Suppressor macrophage treated with lipopolysaccharide for 1 hour (primary cell): Measurements from ENCODE around the gene PLIN4.

Experiments used
- DNase-seq, 3 donors: peaks; one replicate each; pipeline ENCODE4 v3.0.0-alpha.2; 2020 to 2022

PLIN4 gene

GRCh38 chr19:4488496-4488895, 29.8 kb downstream of the PLIN4 start:
- no peak for DNase-seq

DNA sequence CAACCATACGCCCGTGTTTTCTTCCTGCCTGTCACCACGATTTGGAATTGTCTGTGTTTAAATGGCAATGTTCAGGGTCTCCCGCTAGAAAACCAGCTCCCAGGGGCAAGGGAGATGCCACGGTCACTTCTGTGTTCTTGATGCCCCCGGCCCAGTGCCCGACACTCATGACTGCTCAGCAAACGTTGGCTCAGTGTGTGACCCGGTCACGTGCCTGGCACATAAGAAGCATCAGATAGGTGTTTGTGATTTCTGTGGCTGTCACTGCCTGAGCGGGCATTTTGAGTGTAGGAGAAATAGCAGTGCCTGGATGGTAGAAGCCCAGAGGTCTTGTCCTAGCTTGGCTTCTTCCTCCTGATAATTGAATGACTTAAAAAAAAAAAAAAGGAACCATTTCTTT, 30.7 kb downstream of the PLIN4 start:
- no peak for DNase-seq

DNA sequence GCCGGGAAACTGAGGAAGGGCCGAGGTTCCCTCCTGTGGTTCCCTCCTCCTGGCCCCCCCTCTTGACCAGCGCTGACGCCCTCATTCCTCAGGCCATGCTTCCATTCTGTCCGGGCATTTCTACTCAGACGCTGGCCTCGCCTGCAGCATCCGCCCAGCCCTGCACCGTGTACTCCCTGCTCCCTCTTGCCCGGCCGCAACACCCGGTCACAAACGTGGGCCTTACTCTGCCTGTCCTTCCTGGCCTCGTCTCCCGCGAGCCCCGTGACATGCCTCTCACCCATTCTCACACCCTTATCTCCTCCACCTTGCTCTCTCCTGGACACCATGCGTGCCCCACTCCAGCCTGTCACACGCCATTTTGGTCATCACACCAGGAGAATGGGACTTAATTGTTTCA, 34.9 kb downstream of the PLIN4 start:
- no peak for DNase-seq

DNA sequence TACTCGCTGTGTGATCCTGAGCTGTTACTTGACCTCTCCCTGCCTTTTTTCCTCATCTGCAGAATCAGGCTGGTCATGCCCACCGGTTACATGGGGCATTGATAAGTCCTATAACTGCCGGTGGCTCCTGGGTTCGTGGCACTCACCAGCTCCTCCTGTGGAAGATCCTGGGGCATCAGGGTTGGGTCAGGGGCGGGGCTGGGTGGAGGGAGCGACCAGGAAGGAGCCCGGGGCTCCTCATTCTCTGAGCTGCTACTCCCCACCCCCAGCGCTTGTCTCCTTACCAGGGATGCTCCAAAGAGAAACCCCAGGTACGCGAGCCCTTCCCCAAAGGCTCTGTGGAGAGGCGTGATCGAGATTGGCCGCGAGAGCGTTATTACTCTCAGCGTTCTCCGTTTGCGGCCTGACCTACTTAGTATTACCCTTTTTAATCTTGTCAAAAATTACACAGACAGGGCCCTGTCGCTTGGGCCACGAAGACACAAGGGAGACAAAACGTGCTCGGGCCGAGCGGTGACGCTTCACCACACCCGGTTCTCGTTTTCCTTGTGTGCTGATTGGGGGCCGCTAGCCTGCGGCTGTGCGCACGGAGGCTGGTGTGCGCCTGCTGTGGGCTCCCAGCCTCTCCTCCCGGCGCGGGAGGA, 35.4 kb downstream of the PLIN4 start:
- no peak for DNase-seq

GRCh38 chr19:4477034-4477801, 41.1 kb downstream of the PLIN4 start:
- no peak for DNase-seq

GRCh38 chr19:4474514-4475022, 43.7 kb downstream of the PLIN4 start:
- peak in 2 of 3 donors; percentile 37 to 47 for DNase-seq

- no peak for DNase-seq
Observed at GRCh38 chr19:4473763-4474513, 44.3 kb downstream of the PLIN4 start.

DNA sequence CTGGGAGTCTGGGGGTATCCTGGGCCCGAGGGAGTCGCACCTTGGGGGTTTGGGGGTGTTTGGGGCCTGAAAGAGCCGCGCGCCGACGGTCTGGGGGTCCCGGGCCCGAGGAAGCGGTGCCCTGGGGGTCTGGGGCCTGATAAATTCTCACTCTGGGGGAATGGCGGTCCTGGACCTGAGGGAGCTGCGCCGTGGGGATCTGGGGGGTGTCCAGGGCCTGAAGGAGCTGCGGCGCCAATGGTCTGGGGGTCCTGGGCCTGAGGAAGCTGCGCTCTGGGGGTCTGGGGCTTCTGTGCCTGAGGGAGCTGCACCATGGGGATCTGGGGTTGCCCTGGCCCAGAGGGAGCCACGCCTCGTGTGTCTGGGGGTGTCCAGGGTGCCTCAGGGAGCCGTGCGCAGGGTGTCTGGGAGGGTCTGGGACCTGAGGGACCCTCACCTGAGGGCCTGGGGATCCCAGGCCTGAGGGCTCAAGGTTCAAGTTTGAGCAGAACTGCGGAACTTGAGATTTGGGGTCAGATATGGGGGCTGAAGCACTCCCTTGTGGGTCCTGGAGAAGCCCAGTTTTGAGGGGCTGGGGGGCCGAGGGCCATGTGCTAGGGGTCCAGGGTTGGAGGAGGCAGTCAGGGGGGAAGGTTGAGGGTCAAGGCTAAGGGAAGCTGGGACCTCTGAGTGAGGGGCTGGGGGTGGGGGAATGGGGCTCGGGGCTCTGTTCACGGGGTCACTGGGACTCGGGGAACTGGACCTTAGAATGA, 45.1 kb downstream of the PLIN4 start:
- DNase-seq, result no peak

DNA sequence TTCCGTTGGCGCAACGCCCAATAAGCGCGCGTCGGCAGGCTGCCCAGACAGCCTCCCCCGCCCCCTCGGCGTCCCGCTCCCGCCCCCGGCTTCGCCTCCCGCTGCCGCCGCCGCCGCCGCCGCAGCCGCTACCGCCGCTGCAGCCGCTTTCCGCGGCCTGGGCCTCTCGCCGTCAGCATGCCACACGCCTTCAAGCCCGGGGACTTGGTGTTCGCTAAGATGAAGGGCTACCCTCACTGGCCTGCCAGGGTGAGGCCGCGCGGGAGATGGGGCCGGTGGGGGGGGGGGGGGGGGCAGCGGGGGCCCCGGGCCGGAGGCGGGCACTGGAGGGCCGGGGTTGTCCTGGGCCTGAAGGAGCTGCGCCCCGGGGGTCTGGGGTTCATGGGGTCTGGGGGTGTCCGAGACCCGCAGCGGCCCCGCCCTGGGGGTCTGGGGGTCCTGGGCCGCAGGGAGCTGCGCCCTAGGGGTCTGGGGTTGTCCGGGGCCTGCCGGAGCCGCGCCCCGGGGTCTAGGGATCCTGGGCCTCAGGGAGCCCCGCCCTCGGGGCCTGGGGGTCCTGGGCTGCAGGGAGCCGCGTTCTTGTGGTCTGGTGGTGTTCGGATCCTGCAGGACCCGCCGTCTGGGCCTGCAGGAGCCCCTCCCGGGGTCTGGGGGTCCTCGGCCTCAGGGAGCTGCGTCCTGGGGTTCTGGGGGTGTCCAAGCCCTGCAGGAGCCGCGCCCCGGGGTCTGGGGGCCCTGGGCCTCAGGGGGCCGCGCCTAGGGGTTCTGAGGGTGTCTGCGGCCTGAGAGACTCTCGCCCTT, 45.9 kb downstream of the PLIN4 start, which contains the start of gene HDGFL2:
Gene HDGFL2, plus strand, starts transcription at position 124 of the 801 bp plus-strand sequence. Its CDS starts 54 bp downstream, at position 178.
- DNase-seq, result no peak

DNA sequence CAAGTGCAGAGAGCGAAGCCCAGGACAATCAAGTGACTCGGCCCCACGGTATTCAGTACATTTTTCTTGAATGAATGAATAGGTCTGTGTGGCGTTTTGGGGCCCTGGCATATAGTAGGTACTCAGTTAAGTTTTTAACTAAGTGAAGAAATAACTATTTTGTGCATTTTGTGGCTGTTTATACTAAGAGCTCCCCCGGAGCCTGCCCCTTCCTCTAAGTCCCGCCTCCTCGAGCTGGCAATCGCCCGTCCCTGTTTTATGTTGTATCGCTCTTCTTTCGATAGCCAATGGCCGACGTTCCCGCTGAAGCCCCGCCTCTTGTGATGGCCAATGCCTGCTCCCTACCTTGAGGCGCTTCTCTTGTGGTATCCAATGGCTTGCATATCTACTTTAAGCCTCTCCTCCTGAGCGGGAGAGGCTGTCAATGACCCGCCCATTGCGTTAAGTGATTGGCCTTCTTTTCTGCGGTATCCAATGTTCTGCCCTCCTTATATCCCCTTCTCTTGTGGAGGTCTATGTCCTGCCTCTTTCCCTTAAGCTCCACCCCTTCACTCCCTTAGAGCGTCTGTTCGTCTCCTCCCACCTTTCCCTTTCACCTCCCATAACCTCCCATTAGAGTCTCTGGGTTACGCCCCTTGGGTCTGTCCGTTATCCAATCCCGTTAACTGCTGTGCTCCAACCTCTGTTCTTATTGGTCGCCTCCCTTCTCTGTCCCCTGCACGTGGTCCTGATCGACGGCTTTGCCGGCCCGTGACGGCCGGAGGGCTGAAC, 46.7 kb downstream of the PLIN4 start:
- DNase-seq, result peak; percentile 99 to 100 (median 99)

DNA sequence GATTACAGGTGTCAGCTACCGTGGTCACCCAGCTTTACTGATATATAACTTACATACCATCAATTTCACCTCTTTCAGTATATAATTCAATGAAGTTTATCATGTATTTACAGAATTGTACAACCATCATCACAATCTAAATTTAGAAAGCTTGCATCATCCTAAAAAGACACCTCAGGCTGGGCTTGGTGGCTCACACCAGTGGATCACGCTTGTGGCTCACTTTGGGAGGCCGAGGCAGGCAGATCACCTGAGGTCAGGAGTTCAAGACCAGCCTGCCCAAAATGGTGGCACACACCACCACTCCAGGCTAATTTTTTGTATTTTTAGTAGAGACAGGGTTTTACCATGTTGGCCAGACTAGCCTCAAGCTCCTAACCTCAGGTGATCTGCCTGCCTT, 50.5 kb downstream of the PLIN4 start:
- DNase-seq, result no peak

DNA sequence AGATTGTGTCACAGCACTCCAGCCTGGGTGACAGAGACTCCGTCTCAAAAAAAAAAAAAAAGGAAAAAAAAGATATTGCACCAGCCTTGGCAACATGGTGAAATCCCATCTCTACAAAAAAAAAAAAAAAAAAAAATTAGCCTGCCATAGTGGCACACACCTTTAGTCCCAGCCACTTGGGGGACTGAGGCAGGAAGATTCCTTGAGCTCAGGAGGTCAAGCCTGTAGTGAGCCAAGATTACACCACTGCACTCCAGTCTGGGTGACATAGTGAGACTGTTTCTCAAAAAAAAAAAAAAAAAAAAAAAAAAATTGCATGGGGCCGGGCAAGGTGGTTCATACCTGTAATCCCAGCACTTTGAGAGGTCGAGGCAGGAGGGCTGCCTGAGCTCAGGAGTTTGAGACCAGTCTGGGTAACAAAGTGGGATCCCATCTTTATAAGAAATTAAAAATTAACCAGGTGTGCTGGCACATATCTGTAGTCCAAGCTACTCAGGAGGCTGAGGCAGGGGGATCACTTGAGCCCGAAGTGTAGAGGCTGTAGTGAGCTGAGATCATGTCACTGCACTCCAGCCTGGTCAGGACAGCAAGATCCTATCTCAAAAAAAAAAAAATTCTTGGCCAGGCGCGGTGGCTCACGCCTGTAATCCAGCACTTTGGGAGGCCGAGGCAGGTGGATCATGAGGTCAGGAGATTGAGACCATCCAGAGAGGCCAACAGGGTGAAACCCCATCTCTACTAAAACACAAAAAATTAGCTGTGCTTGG, 53.3 kb downstream of the PLIN4 start:
- DNase-seq, result no peak

- DNase-seq, result peak; percentile 98 to 99 (median 98)
Observed at GRCh38 chr19:4457654-4458395, 60.5 kb downstream of the PLIN4 start, which contains the start of gene UBXN6. TSS of gene UBXN6 (minus strand) at chr19:4457794. CDS start at chr19:4457697, 97 bp downstream.

DNA sequence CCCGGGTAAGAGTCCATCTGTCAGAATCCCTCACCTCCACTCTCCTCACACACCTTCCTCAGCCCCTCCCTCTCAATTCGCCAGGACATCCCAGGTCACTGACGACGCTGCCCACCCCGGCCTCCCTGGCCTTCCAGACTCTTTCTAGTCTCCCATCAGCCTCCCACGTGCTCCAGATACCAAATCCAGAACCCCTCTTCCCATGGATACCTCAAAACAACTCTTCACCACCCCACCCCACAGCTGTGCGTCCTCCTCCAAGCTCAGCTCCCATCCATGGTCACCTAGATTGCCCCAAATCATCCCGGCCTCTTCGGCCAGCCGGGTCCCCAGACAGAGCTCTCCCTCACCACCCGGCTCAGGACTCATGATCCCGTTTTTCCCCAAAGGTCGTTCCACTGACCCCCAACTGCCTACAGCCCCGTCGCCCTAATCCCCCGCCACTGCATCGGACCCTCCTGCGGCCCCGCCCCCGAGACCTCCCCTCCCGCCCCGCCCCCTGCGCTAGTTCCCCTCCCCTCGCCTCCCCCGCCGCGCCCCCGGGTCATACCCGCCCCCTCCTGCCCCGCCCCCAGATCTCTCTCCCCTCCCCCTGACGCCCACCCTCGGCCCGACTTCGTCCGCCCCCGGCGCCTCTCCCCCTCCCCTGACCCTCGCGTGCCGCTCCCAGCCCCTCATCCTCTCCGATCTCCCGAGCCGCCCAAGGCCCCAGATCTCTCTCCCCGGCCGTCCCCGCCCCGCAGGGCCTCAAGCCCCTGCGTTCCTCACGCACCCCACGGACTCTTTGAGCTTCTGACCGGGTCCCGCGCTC, 61.2 kb downstream of the PLIN4 start:
- DNase-seq, result peak; percentile 40 to 78 (median 57)

- peak; percentile 56 to 71 (median 70) for DNase-seq
Observed at GRCh38 chr19:4456476-4456842, 61.8 kb downstream of the PLIN4 start.

DNA sequence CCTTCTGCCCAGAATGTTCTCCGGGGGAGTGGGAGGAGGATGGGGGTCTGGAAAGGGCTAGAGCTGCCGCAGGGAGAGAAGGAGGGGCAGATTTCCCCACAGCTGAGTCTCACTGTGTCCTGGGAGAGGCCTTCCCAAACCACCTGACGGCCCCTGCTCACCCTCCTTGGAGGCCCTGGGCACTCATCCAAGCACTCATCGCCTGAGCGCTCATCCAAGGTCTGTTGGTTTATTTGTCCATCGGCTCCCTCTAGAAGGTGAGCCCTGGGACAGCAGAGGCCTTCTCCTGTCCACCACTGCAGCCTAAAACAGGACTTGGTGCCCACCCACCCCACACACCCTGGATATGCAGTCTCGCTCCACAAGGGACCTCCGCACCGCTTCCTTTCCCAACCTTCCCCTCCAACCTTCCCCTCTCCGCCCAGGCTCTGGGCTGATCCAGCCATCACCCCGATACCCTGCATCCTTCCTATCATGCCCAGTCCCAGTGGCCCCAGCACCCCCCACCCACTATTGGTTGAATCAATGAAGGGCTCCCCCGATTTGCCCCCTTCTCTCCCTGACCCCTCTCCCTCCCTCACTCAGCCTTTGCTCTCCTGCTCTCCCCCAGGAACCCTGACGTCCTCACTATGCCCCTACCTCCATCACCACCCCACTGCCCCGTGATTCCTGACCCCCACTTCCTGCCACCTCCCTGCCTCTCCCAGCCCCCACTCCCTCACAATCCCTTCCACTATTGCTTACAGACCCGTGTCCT, 62.4 kb downstream of the PLIN4 start:
- no peak for DNase-seq
